ENCODE data around the gene ETDA.
"Not testable (repeated sequence)": the region's sequence is repeated elsewhere in the genome, so short reads cannot be mapped to it uniquely, and the experiment has no call there.

DNA sequence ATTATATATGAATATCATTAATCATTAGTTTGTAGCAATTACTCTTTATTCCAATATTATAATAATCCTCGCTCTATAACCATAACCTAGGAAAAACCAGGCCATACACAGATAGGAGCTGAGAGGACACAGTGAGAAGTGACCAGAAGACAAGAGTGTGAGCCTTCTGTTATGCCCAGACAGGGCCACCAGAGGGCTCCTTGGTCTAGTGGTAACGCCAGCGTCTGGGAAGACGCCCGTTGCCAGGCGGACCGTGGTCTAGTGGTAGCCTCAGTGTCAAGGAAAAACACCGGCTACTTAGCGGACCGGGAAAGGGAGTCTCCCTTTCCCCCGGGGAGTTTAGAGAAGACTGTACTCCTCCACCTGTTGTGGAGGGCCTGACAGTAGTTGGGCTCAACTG is 45.4 kb upstream of the ETDA start:
- not testable (repeated sequence) for TF ChIP-seq POLR2A, POLR2AphosphoS5 (IDR thresholded peaks at IDR 0.05)
- TF ChIP-seq, protein P1, sequence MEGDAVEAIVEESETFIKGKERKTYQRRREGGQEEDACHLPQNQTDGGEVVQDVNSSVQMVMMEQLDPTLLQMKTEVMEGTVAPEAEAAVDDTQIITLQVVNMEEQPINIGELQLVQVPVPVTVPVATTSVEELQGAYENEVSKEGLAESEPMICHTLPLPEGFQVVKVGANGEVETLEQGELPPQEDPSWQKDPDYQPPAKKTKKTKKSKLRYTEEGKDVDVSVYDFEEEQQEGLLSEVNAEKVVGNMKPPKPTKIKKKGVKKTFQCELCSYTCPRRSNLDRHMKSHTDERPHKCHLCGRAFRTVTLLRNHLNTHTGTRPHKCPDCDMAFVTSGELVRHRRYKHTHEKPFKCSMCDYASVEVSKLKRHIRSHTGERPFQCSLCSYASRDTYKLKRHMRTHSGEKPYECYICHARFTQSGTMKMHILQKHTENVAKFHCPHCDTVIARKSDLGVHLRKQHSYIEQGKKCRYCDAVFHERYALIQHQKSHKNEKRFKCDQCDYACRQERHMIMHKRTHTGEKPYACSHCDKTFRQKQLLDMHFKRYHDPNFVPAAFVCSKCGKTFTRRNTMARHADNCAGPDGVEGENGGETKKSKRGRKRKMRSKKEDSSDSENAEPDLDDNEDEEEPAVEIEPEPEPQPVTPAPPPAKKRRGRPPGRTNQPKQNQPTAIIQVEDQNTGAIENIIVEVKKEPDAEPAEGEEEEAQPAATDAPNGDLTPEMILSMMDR (IDR thresholded peaks at IDR 0.05 in 8 of 11, conservative IDR thresholded peaks at IDR 0.05 in 3 of 11): peak in 9 of 11 experiments; percentile 24 to 57 (median 49)
